Measurements from ENCODE around the gene EIPR1.

GRCh38 chr2:3396920-3397559 lies 19.4 kb upstream of the EIPR1 start:
- no peak for TF ChIP-seq CTCF (IDR thresholded peaks at IDR 0.05)
- no peak for TF ChIP-seq EP300 (IDR thresholded peaks at IDR 0.05)
- no peak for TF ChIP-seq POLR2A (IDR thresholded peaks at IDR 0.05)
